LoVo (cell line): Measurements from ENCODE around the gene MAB21L1.

Source experiments
- DNase-seq: peaks from one replicate; pipeline ENCODE4 v3.0.0-alpha.2; 2016; ENCODE audit warnings: low spot score

MAB21L1 gene

GRCh38 chr13:35475960-35476943 lies at the start of gene MAB21L1:
Gene MAB21L1 (minus strand): TSS chr13:35476689. CDS start chr13:35476138, 551 bp downstream.
- DNase-seq: no peak

- DNase-seq: no peak
Observed at GRCh38 chr13:35524171-35524570, 47.7 kb upstream of the MAB21L1 start.

GRCh38 chr13:35518337-35518946 lies 42.0 kb upstream of the MAB21L1 start:
- no peak for DNase-seq

- DNase-seq: no peak
Observed at GRCh38 chr13:35514801-35515502, 38.5 kb upstream of the MAB21L1 start.

- DNase-seq: no peak
Observed at GRCh38 chr13:35514061-35514477, 37.6 kb upstream of the MAB21L1 start.

- no peak for DNase-seq
Observed at GRCh38 chr13:35512271-35512920, 35.9 kb upstream of the MAB21L1 start.

GRCh38 chr13:35502456-35502855 lies 26.0 kb upstream of the MAB21L1 start:
- DNase-seq: no peak

GRCh38 chr13:35501661-35502235 lies 25.3 kb upstream of the MAB21L1 start:
- DNase-seq: no peak

GRCh38 chr13:35500144-35500543 lies 23.7 kb upstream of the MAB21L1 start:
- no peak for DNase-seq

- DNase-seq: no peak
Observed at GRCh38 chr13:35499676-35500075, 23.2 kb upstream of the MAB21L1 start.

- no peak for DNase-seq
Observed at GRCh38 chr13:35499196-35499662, 22.7 kb upstream of the MAB21L1 start.

GRCh38 chr13:35498231-35498630 lies 21.7 kb upstream of the MAB21L1 start:
- DNase-seq: no peak

- no peak for DNase-seq
Observed at GRCh38 chr13:35496761-35497386, 20.4 kb upstream of the MAB21L1 start.

GRCh38 chr13:35496006-35496405 lies 19.5 kb upstream of the MAB21L1 start:
- no peak for DNase-seq

GRCh38 chr13:35489050-35489449 lies 12.6 kb upstream of the MAB21L1 start:
- DNase-seq: no peak

GRCh38 chr13:35485424-35485823 lies 8.9 kb upstream of the MAB21L1 start:
- DNase-seq: no peak

GRCh38 chr13:35484384-35484783 lies 7.9 kb upstream of the MAB21L1 start:
- no peak for DNase-seq

- DNase-seq: no peak
Observed at GRCh38 chr13:35483761-35484160, 7.3 kb upstream of the MAB21L1 start.

- DNase-seq: no peak
Observed at GRCh38 chr13:35482527-35482926, 6.0 kb upstream of the MAB21L1 start.

GRCh38 chr13:35481777-35482176 lies 5.3 kb upstream of the MAB21L1 start:
- no peak for DNase-seq

- no peak for DNase-seq
Observed at GRCh38 chr13:35480346-35480745, 3.9 kb upstream of the MAB21L1 start.
